Activated CD8-positive, alpha-beta T cell treated with anti-CD3 and anti-CD28 coated beads for 36 hours (primary cell): Measurements from ENCODE around the gene LIME1. TPM values are rescaled to one million over a fixed set of nuclear protein-coding genes. Genes with fewer than 3 reads are reported as not detected.

Source experiments
- ATAC-seq: fragments of 200-7000 bp; cut with Tn5 transposase; one replicate; pipeline ENCODE4 v1.10.0; 2021; ENCODE audit warnings: mild to moderate bottlenecking, moderate library complexity
- CTCF ChIA-PET: fragments of 350-600 bp; sonication (Branson Sonifier 250); formaldehyde crosslinking; loops from one replicate; lab custom pipeline; 2021; ENCODE audit warnings: antibody characterized with exemption; lab: Charles Lee
- POLR2A ChIA-PET: fragments of 350-600 bp; sonication (Branson Sonifier 250); formaldehyde crosslinking; loops from one replicate; lab custom pipeline; 2021; ENCODE audit warnings: antibody characterized with exemption; lab: Charles Lee
- DNase-seq: peaks from one replicate; pipeline ENCODE4 v3.0.0-alpha.2; 2020
- H3K27ac Mint-ChIP-seq: one replicate; pipeline ENCODE4 v1.8.0; 2021; ENCODE audit warnings: mild to moderate bottlenecking, mixed read lengths
- H3K27me3 Mint-ChIP-seq: one replicate; pipeline ENCODE4 v1.8.0; 2021; ENCODE audit warnings: mixed read lengths
- H3K36me3 Mint-ChIP-seq: one replicate; pipeline ENCODE4 v1.8.0; 2021; ENCODE audit warnings: low read depth, mixed read lengths
- H3K4me1 Mint-ChIP-seq: one replicate; pipeline ENCODE4 v1.8.0; 2021; ENCODE audit warnings: low read depth, mixed read lengths
- H3K4me3 Mint-ChIP-seq: one replicate; pipeline ENCODE4 v1.8.0; 2021; ENCODE audit warnings: mild to moderate bottlenecking, moderate library complexity, mixed read lengths
- H3K9me3 Mint-ChIP-seq: one replicate; pipeline ENCODE4 v1.8.0; 2021; ENCODE audit warnings: mixed read lengths
- CTCF ChIP-seq: fragments of 200-600 bp; IDR thresholded peaks from one replicate; pipeline ENCODE4 v1.8.0; 2022; ENCODE audit warnings: antibody characterized with exemption, mild to moderate bottlenecking
- intact Hi-C: fragments of 100-400 bp; cut with micrococcal nuclease; formaldehyde crosslinking; loops from one replicate; pipeline ENCODE4 v1.10.0; 2022
- total RNA-seq, 2 experiments: library from RNA; stranded (reverse); gene quantifications; one replicate each; pipeline ENCODE4 v1.2.3, GENCODE V29; 2021

LIME1 gene
- total RNA-seq, 2 experiments from 2014 or later, result 15.5 to 16.8 TPM

GRCh38 chr20:63706852-63707557, 29.5 kb upstream of the LIME1 start:
- Mint-ChIP-seq H3K36me3 (peaks cover 38% of the 10 kb centered on the region), H3K27ac (peak overlapping the region; percentile 77), H3K4me1 (peaks cover 35% of the 10 kb centered on the region), H3K9me3 (no peaks in the 10 kb centered on the region), H3K27me3 (no peaks in the 10 kb centered on the region), H3K4me3 (peak overlapping the region; percentile 87)
- ATAC-seq (peak; percentile 59), DNase-seq (peak; percentile 75)
- peak; percentile 56 for TF ChIP-seq CTCF
- POLR2A ChIA-PET, result interaction anchor here (0.6 to 3.0 kb wide), 13 partner anchors 9 to 273 kb away, joined by 3 to 16 read pairs (median 4); partner anchors contain the start of genes LIME1, PRPF6, SLC2A4RG and TNFRSF6B
- intact Hi-C loops, result loop anchor here (10.0 kb wide), 1 partner anchor 158 kb away; the partner anchor contains the start of genes ABHD16B and TPD52L2
- CTCF ChIA-PET, result interaction anchor here (0.6 to 3.5 kb wide), 27 partner anchors 8 to 296 kb away, joined by 3 to 28 read pairs (median 4); partner anchors contain the start of genes LIME1, PTK6, TPD52L2 and UCKL1

GRCh38 chr20:63707558-63708300, 28.7 kb upstream of the LIME1 start, which contains the start of the genes ARFRP1 and ZGPAT:
ARFRP1 (minus strand) TSS chr20:63707976; CDS start chr20:63707091, 885 bp downstream.
ZGPAT (plus strand) TSS chr20:63708039; CDS start chr20:63708581, 542 bp downstream.
- peaks cover 46% of the 10 kb centered on the region for H3K36me3 Mint-ChIP-seq
- no peak for TF ChIP-seq CTCF
- intact Hi-C loops, result loop anchor here (10.0 kb wide), 1 partner anchor 157 kb away; the partner anchor contains the start of genes ABHD16B and TPD52L2
- H3K9me3 Mint-ChIP-seq, result peaks cover 4% of the 10 kb centered on the region
- H3K27ac Mint-ChIP-seq, result peak within 1 kb of the TSS; percentile 77
- ATAC-seq, result peak; percentile 90
- ChIA-PET POLR2A (interaction anchor here (0.8 to 3.0 kb wide), 14 partner anchors 9 to 161 kb away, joined by 3 to 16 read pairs (median 4); partner anchors contain the start of genes LIME1, SLC2A4RG and TNFRSF6B), CTCF (interaction anchor here (0.6 to 3.5 kb wide), 25 partner anchors 9 to 296 kb away, joined by 3 to 28 read pairs (median 4); partner anchors contain the start of genes LIME1, PTK6 and TPD52L2)
- peak within 1 kb of the TSS; percentile 87 for H3K4me3 Mint-ChIP-seq
- H3K4me1 Mint-ChIP-seq, result peaks cover 41% of the 10 kb centered on the region
- DNase-seq, result peak; percentile 89
- H3K27me3 Mint-ChIP-seq, result no peaks in the 10 kb centered on the region

GRCh38 chr20:63708301-63709148, 27.9 kb upstream of the LIME1 start:
- H3K36me3 Mint-ChIP-seq, result peaks cover 51% of the 10 kb centered on the region
- peaks cover 41% of the 10 kb centered on the region for H3K4me1 Mint-ChIP-seq
- TF ChIP-seq CTCF, result no peak
- ChIA-PET POLR2A (interaction anchor here (0.7 to 3.0 kb wide), 15 partner anchors 10 to 328 kb away, joined by 3 to 16 read pairs (median 4); partner anchors contain the start of gene LIME1), CTCF (interaction anchor here (0.7 to 3.5 kb wide), 18 partner anchors 9 to 171 kb away, joined by 3 to 28 read pairs (median 5); partner anchors contain the start of genes LIME1, PTK6 and TPD52L2)
- ATAC-seq (no peak), DNase-seq (no peak)
- no peaks in the 10 kb centered on the region for H3K27me3 Mint-ChIP-seq
- intact Hi-C loops, result loop anchor here (10.0 kb wide), 1 partner anchor 156 kb away; the partner anchor contains the start of genes ABHD16B and TPD52L2
- peak overlapping the region; percentile 70 for H3K27ac Mint-ChIP-seq
- H3K9me3 Mint-ChIP-seq, result peaks cover 4% of the 10 kb centered on the region
- H3K4me3 Mint-ChIP-seq, result peak overlapping the region; percentile 87

GRCh38 chr20:63709149-63709527, 27.3 kb upstream of the LIME1 start:
- TF ChIP-seq CTCF, result no peak
- peaks cover 41% of the 10 kb centered on the region for H3K4me1 Mint-ChIP-seq
- intact Hi-C loops, result loop anchor here (10.0 kb wide), 1 partner anchor 156 kb away; the partner anchor contains the start of genes ABHD16B and TPD52L2
- DNase-seq (no peak), ATAC-seq (no peak)
- peak overlapping the region; percentile 87 for H3K4me3 Mint-ChIP-seq
- ChIA-PET POLR2A (interaction anchor here (0.8 to 3.0 kb wide), 5 partner anchors 11 to 328 kb away, joined by 3 to 16 read pairs (median 4); partner anchors contain the start of gene LIME1), CTCF (interaction anchor here (2.0 to 2.8 kb wide), 3 partner anchors 10 to 77 kb away, joined by 8 to 16 read pairs (median 8); no protein-coding TSS in a partner anchor)
- no peaks in the 10 kb centered on the region for H3K27me3 Mint-ChIP-seq
- peak overlapping the region; percentile 70 for H3K27ac Mint-ChIP-seq
- H3K9me3 Mint-ChIP-seq, result peaks cover 6% of the 10 kb centered on the region
- peaks cover 54% of the 10 kb centered on the region for H3K36me3 Mint-ChIP-seq
